Measurements from ENCODE around the gene DKKL1.

- no peak for TF ChIP-seq CTCF (IDR thresholded peaks at IDR 0.05; ENCODE audit: poor library complexity)
- no peak for TF ChIP-seq EZH2 (IDR thresholded peaks at IDR 0.05; ENCODE audit: borderline replicate concordance)
- no peak for TF ChIP-seq EZH2phosphoT487 (IDR thresholded peaks at IDR 0.05; ENCODE audit: low read depth, severe bottlenecking, unreplicated experiment)
These were observed 11.2 kb downstream of the DKKL1 start for GRCh38 chr19:49374665-49375434.
